Natural killer cell (primary cell): ENCODE data around the gene PTPRA. TPM values are rescaled to one million over a fixed set of nuclear protein-coding genes. Genes with fewer than 3 reads are reported as not detected.

Experiments used
- ATAC-seq, 3 donors: fragments of 150-1000 bp in 2 of 3; fragments of 200-7000 bp in 1 of 3; cut with Tn5 transposase; 1 replicate in 1 of 3; 2 replicates in 2 of 3; pipeline ENCODE4 v1.10.0; 2021; ENCODE audit warnings: mild to moderate bottlenecking in 2 of 3, moderate library complexity in 2 of 3
- DNase-seq, 2 donors: peaks; one replicate each; pipeline versions ENCODE4 v3.0.0 to v3.0.0-alpha.2; 2013 to 2021; ENCODE audit warnings: mixed read lengths in 1 of 2
- H3K27ac ChIP-seq: one replicate; pipeline ENCODE4 v1.5.1; 2013; ENCODE audit warnings: mild to moderate bottlenecking, low read length
- H3K27me3 ChIP-seq: one replicate; pipeline ENCODE4 v1.6.1; 2013; ENCODE audit warnings: low read length; ENCODE audit not compliant: control insufficient read depth, insufficient read depth
- H3K36me3 ChIP-seq: one replicate; pipeline ENCODE4 v1.6.1; 2013; ENCODE audit warnings: low read length; ENCODE audit not compliant: control insufficient read depth, insufficient read depth
- H3K4me1 ChIP-seq: one replicate; pipeline ENCODE4 v1.6.1; 2013; ENCODE audit warnings: low read length; ENCODE audit not compliant: control insufficient read depth, insufficient read depth
- H3K4me3 ChIP-seq: one replicate; pipeline ENCODE4 v1.5.1; 2013; ENCODE audit warnings: low read length
- H3K9me3 ChIP-seq: one replicate; pipeline ENCODE4 v1.6.1; 2013; ENCODE audit warnings: low read length; ENCODE audit not compliant: control insufficient read depth, insufficient read depth
- H3K27ac Mint-ChIP-seq, 2 donors: one replicate each; pipeline ENCODE4 v1.8.0; 2022; ENCODE audit warnings: mild to moderate bottlenecking in 2 of 2, mixed read lengths in 2 of 2, moderate library complexity in 1 of 2
- H3K27me3 Mint-ChIP-seq, 2 donors: one replicate each; pipeline ENCODE4 v1.8.0; 2022; ENCODE audit warnings: low read depth in 2 of 2, mixed read lengths in 2 of 2
- H3K36me3 Mint-ChIP-seq: one replicate; pipeline ENCODE4 v1.8.0; 2022; ENCODE audit warnings: mixed read lengths
- H3K4me1 Mint-ChIP-seq, 2 donors: one replicate each; pipeline ENCODE4 v1.8.0; 2022; ENCODE audit warnings: mixed read lengths in 2 of 2
- H3K4me3 Mint-ChIP-seq: one replicate; pipeline ENCODE4 v1.8.0; 2022; ENCODE audit warnings: mild to moderate bottlenecking, moderate library complexity, mixed read lengths
- H3K9me3 Mint-ChIP-seq, 2 donors: one replicate each; pipeline ENCODE4 v1.8.0; 2022; ENCODE audit warnings: mixed read lengths in 2 of 2
- CTCF ChIP-seq: fragments of 200-600 bp; IDR thresholded peaks from one replicate; pipeline ENCODE4 v1.8.0; 2022; ENCODE audit warnings: antibody characterized with exemption
- WGBS: methylation state at CpG from one replicate; pipeline ENCODE4 v1.1.7; 2013; ENCODE audit warnings: missing lambda C conversion rate; ENCODE audit not compliant: insufficient coverage; 5-methylcytosine and 5-hydroxymethylcytosine counted together
- intact Hi-C: fragments of 100-400 bp; cut with micrococcal nuclease; formaldehyde crosslinking; loops from one replicate; pipeline ENCODE4 v1.14.2; 2022
- total RNA-seq, 4 donors: library from RNA; stranded (reverse); fragments of 120-200 nt in 1 of 4; gene quantifications; one replicate each; pipeline versions ENCODE4 v1.2.3 to v1.2.4, GENCODE V29; 2013 to 2022

The PTPRA gene
- total RNA-seq, 3 donors from 2014 or later (not counting 1 experiment from before 2014, with no cell fraction given): 125 to 172 (median 141) TPM

GRCh38 chr20:2981646-2982045, 108.4 kb downstream of the PTPRA start:
- no peak for DNase-seq
- H3K27me3 ChIP-seq: no peaks in the 10 kb centered on the region
- no peaks in the 10 kb centered on the region for H3K9me3 ChIP-seq
- Mint-ChIP-seq H3K9me3 (no peaks in the 10 kb centered on the region), H3K27me3 (no peaks in the 10 kb centered on the region), H3K36me3 (no peaks in the 10 kb centered on the region), H3K4me3 (no peak overlapping the region), H3K27ac (no peak overlapping the region), H3K4me1 (peaks cover 7 to 24% of the 10 kb centered on the region in 2 donors)
- H3K36me3 ChIP-seq: peaks cover 4% of the 10 kb centered on the region
- H3K4me3 ChIP-seq: no peak overlapping the region
- intact Hi-C loops: loop anchor here (1.0 kb wide), 1 partner anchor 116 kb away; no protein-coding TSS in a partner anchor
- H3K27ac ChIP-seq: no peak overlapping the region
- TF ChIP-seq CTCF: no peak
- H3K4me1 ChIP-seq: peaks cover 7% of the 10 kb centered on the region
- WGBS: 91% methylated on average over 2 of the region's 3 CpGs
- ATAC-seq: no peak

- intact Hi-C loops: no loop called here
- Histone ChIP-seq H3K9me3 (no peaks in the 10 kb centered on the region), H3K36me3 (peaks cover 22% of the 10 kb centered on the region), H3K27ac (peak overlapping the region; percentile 67), H3K27me3 (no peaks in the 10 kb centered on the region), H3K4me1 (peaks cover 7% of the 10 kb centered on the region), H3K4me3 (no peak overlapping the region)
- DNase-seq (peak in 1 of 2 donors; percentile 11), ATAC-seq (peak in 1 of 3 donors; percentile 52)
- H3K4me3 Mint-ChIP-seq: no peak overlapping the region
- H3K27ac Mint-ChIP-seq: no peak overlapping the region
- H3K4me1 Mint-ChIP-seq: peaks cover 10 to 18% of the 10 kb centered on the region in 2 donors
- no peaks in the 10 kb centered on the region for H3K27me3 Mint-ChIP-seq
- TF ChIP-seq CTCF: no peak
- H3K36me3 Mint-ChIP-seq: no peaks in the 10 kb centered on the region
- H3K9me3 Mint-ChIP-seq: no peaks in the 10 kb centered on the region
Observed at GRCh38 chr20:2983508-2983907, 110.2 kb downstream of the PTPRA start.

- peaks cover 7% of the 10 kb centered on the region for H3K4me1 ChIP-seq
Observed at GRCh38 chr20:2984028-2984501, 110.8 kb downstream of the PTPRA start.

More at GRCh38 chr20:2984028-2984501, 110.8 kb downstream of the PTPRA start:
- no peak for TF ChIP-seq CTCF
- intact Hi-C loops: no loop called here
- H3K27me3 Mint-ChIP-seq: no peaks in the 10 kb centered on the region
- H3K27ac ChIP-seq: peak overlapping the region; percentile 67
- H3K36me3 ChIP-seq: peaks cover 28% of the 10 kb centered on the region
- WGBS: 42% methylated on average over 4 of the region's 4 CpGs
- H3K27me3 ChIP-seq: no peaks in the 10 kb centered on the region
- no peaks in the 10 kb centered on the region for H3K9me3 Mint-ChIP-seq
- no peak overlapping the region for H3K4me3 Mint-ChIP-seq
- no peak overlapping the region for H3K4me3 ChIP-seq
- peaks cover 10 to 13% of the 10 kb centered on the region in 2 donors for H3K4me1 Mint-ChIP-seq
- no peaks in the 10 kb centered on the region for H3K9me3 ChIP-seq
- H3K27ac Mint-ChIP-seq: no peak overlapping the region
- H3K36me3 Mint-ChIP-seq: no peaks in the 10 kb centered on the region
- ATAC-seq (peak in 2 of 3 donors; percentile 69 to 86), DNase-seq (peak in 1 of 2 donors; percentile 34)
